Dermis microvascular lymphatic vessel endothelial cell (primary cell): ENCODE results near the gene COPG2. TPM values are rescaled to one million over a fixed set of nuclear protein-coding genes. Genes with fewer than 3 reads are reported as not detected.
"Not testable (repeated sequence)": the region's sequence is repeated elsewhere in the genome, so short reads cannot be mapped to it uniquely, and the experiment has no call there.

Experiments
- DNase-seq, 2 donors: peaks; one replicate each; pipeline versions ENCODE4 v3.0.0 to v3.0.0-alpha.2; 2010; ENCODE audit warnings: low read depth in 2 of 2
- total RNA-seq: library from RNA; depleted of rRNA; stranded (reverse); fragments of >200 nt; gene quantifications from 2 replicates; pipeline ENCODE4 v1.2.1, GENCODE V29; 2014

COPG2 gene, protein sequence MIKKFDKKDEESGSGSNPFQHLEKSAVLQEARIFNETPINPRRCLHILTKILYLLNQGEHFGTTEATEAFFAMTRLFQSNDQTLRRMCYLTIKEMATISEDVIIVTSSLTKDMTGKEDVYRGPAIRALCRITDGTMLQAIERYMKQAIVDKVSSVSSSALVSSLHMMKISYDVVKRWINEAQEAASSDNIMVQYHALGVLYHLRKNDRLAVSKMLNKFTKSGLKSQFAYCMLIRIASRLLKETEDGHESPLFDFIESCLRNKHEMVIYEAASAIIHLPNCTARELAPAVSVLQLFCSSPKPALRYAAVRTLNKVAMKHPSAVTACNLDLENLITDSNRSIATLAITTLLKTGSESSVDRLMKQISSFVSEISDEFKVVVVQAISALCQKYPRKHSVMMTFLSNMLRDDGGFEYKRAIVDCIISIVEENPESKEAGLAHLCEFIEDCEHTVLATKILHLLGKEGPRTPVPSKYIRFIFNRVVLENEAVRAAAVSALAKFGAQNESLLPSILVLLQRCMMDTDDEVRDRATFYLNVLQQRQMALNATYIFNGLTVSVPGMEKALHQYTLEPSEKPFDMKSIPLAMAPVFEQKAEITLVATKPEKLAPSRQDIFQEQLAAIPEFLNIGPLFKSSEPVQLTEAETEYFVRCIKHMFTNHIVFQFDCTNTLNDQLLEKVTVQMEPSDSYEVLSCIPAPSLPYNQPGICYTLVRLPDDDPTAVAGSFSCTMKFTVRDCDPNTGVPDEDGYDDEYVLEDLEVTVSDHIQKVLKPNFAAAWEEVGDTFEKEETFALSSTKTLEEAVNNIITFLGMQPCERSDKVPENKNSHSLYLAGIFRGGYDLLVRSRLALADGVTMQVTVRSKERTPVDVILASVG
- 17.8 and 18.1 TPM in 2 replicates for total RNA-seq

DNA sequence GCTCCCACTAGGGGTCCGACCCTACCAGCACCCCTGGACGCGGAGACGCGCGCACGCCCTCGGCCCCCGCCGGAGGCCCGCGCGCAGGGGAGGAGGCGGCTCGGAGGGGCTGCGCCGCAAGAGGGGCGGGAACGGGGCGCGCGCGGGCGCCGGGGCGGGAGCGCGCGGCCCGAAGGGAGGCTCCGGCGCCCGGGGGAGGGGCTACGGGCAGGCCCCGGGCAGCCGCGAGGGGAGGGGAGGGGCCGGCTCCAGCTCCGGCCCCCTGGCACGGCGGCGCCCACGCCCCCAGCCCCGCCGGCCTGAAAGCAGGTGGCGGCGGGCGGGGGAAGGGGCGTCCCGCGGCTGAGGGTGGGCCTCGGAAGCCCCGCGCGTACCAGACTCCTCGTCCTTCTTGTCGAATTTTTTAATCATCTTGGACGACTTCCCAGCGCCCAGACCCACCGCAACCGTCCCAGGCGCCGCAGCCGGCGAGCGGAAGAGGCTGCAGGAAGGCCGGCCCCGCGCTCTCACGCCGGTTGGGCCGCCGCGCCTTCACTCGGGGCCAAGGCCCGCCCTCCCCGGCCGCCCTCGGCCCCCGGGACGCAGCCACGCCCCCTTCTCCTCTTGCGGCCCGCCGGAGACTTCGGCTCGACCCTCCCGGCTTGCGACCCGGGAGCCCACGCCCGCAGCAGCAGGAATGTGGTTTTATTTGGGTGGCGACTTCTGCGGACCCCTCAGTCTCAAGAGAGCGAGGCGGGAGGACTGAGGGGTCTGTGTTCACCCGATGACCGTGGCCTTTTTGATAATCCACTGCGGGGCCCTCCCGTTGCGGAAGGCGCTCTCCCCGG is at the start of gene COPG2:
Gene COPG2 (minus strand): TSS at position 491 of the 827 bp plus-strand sequence. CDS start 80 bp downstream, at position 411.
- DNase-seq: peak; percentile 40 to 87

DNA sequence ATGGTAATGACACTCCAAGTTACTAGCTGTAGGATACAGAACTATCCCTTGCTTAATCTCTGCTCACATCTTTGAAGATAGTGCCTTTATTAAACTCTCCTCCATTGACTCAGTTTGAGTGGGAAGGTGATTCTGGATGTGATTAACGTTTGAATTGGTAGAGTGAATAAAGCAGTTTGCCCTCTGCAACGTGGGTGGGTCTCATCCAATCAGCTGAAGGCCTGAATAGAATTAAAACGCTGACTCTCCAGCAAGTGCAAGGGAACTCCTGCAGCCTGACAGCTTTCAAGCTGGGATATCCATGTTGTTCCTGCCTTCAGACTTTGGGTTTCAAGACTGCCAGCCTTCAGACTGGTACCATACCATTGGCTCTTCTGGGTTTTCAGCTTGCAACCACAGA is 43.9 kb upstream of the COPG2 start:
- no peak for DNase-seq

- DNase-seq: no peak
These were observed 40.2 kb upstream of the COPG2 start for GRCh38 chr7:130708766-130709165.

DNA sequence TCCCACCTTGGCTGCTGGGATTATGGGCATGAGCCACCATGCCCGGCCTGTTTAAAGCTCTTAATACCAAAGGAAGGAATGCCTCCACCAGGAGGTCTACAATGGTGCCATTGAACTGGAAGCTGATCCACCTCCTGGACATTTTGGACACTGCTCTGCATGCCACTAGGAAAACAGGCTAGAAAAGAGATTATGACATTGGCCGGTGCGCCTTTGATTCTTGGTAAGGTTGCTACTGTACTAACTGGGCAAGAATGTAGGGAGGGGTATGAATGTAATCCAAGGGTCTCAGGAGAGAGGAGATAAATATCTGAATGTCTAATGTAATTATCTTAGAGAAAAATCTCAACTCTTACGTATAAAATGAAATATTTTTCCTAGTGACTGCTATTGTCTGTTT is 39.5 kb upstream of the COPG2 start:
- no peak for DNase-seq

DNA sequence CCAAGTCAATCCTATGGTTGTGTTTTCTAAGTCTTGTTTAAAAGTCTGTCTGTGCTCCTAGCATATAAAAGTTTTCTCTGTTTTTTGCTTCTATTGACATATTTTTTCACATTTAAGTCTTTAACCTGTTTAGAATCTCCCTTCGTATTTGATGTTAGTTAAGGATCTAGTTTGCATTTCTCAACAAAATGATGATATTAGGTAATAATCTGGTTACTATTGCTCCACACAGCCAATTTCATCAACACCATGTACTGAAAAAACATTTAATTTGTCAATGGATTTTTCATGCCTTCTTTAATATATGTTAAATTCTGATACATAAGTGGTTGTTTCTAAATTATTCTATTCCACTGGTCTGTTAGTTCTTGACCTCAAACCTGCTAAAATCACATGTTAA is 35.3 kb upstream of the COPG2 start:
- DNase-seq: no peak

DNA sequence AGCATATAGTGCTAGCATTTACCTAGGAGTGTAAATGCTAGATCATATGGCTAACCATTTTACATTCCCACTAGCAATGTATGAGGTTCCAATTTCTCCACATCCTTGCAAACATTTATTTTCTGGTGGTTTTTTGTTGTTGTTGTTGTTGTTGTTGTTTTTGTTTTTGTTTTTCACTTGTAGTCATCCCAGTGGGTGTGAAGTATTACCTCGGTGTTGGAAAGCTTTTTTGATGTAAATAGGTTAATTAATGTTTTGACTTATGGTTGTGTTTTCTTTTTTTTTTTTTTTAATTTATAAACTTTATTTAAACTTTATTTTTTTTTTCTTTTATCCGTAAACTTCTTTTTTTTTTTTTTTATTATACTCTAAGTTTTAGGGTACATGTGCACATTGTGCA is 33.1 kb upstream of the COPG2 start:
- DNase-seq: no peak

DNA sequence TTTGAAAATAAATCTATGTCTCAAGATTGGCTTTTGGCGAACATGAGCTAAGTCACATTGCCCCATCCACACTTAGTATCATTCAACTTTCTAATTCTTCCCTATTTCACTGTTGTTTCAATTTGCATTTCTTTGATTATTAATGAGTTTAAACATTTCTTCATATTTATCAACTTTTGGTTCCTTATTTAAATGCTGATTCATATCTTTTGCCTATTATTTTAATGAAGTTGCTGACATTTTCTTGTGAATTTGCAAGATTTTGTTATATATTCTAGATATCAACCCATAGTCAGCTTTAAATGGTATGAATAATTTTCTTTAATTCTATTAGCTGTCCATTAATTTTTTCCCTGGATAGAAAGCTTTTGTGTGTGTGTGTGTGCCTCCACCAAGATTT is 32.2 kb upstream of the COPG2 start:
- no peak for DNase-seq

GRCh38 chr7:130699686-130700085 is 31.1 kb upstream of the COPG2 start:
- no peak for DNase-seq

DNA sequence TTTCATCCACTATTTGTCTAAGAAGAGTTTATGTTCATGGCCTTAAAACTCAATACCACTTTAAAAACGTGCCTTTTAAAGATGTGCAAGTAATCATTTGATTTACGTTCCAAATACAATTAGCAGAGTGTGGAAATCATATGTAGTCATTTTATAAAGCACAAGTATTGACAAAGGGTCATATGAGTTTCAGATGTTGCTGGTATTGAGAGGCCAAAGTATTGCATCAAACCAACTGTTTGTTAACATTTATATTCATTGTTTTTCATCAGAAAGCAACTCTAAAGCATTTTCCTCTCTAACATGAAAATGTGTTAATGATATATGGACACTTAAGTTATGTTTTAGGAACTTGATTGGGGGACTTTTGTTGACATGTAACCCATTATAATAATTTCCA is 29.3 kb upstream of the COPG2 start:
- no peak for DNase-seq

GRCh38 chr7:130695840-130696239 is 27.3 kb upstream of the COPG2 start:
- peak; percentile 27 to 61 for DNase-seq

DNA sequence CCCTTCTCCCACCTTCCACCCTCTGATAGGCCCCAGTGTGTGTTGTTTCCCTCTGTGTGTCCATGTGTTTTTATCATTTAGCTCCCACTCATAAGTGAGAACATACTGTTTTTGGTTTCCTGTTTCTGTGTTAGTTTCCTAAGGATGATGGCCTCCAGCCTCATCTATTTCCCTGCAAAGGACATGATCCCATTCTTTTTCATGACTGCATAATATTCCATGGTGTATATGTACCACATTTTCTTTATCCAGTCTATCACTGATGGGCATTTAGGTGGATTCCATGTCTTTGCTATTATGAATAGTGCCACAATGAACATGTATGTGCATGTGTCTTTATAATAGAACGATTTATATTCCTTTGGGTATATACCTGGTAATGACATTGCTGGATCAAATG is 23.8 kb upstream of the COPG2 start:
- not testable (repeated sequence) for DNase-seq

GRCh38 chr7:130689683-130690082 is 21.1 kb upstream of the COPG2 start:
- no peak for DNase-seq

- no peak for DNase-seq
These were observed 14.5 kb upstream of the COPG2 start for GRCh38 chr7:130683026-130683425.

DNA sequence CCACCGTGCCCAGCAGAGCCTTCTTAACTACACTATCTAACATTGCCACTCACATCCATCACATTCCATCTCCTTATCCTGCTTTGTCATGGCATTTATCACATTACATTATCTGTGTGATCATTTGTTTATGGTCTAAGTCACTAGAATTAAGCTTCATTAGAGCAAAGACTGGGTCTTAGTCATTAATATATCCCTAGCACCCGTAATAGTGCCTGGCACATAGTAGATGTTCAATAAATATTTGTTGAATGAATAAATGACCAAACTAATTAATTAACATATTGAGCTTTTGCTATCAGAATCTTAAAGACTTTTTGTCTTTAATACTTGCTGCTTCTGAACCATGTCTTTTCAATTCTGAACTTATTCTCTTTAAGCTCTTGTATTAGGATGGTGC is 5.9 kb upstream of the COPG2 start:
- no peak for DNase-seq

- no peak for DNase-seq
These were observed 4.5 kb upstream of the COPG2 start for GRCh38 chr7:130673066-130673465.

DNA sequence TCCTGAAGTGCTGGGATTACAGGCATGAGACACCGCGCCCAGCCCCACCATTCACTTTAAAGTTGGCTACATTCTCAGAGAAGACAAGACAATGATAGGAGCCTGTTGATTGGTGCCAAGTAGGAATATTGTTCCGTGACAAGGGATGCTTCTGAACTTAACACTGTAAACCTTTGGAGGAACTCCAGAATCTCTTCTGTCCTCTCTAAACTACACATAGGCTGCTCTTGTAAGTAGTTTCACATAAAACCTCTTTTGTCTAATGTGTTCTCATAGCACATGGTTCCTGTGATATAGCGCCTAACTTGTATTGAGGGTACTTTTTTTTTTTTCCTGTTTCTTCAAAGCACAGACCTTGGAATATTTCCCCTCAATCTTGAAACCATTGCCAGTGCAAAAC is 3.6 kb upstream of the COPG2 start:
- no peak for DNase-seq

DNA sequence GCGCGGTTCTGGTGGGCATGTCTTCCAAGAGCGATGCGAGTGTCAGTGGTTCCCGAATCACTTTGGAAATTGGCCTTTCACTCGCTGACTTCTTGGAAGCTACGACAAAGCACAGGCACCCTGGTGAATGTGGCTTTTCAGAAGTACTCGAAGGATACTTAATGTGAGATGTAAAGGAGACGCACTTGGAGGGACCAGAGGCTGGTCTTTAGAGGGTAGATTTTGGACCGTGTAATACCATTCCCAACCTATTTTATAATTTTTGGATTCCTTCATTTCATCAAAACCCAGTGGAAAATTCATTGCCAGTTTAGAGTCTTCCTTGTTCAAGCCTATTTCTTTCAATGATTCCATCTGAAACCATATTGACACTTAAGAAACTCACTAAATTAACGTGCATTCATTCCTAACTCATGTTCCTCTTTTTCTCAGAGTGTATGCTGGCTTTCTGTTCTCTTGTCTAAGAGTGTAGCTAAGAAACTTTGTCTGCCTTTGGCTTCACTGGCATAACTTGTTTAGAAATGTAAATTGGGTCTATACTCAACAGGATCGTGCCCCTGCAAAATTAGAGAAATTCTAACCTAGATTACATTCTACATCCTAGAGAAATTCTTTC is 645 bp upstream of the COPG2 start:
- DNase-seq: no peak

DNA sequence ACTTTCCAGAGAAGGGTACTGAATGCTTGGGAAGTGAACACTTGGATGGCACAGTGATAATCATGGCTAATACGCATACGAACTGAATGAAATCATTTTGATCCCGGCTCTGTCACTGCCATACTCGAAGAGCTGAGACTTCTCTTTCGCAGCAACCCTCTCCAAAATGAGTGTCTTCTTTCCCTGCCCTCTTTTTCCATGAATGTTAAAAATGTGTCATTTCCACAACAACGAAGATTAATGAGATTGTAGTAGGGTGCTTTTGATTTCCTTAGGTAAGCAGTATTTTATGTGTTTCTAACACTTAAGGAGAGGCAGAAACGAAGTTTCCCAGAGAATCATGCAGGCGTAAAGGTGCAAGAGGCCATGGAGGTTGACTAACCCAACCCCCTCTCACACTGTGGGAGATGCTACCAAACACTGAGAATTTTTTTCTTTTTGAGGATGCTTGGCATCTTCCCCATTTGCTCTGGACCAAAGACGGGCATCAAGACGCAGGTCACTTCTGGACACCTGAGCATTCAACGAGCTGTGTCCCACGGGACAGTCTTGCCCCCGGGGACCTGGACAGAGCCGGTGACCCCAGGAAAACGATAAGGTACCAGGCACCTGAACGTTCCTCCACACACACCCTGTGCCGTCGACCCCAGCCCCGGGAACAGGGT is 823 bp downstream of the COPG2 start:
- no peak for DNase-seq

DNA sequence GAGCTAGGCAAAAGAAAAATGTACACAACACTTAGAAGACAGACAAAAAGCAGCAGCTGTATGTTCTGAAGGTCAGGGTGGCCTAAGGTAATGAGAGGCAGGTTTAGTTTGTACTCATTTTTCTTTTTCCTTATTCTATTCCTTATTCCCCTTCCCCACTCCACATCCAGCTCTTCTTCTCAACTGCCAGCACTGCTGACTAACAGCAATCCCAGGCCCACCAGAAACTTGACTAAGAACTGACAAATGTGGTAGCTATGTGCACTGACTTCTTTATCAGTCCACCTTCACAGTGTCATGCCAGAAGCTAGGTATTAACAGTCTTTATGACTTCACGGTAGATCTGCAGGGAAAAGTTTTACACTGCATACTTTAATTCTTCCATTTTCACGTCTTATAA is 6.1 kb downstream of the COPG2 start:
- DNase-seq: no peak

GRCh38 chr7:130655286-130655685 is 13.3 kb downstream of the COPG2 start:
- DNase-seq: no peak

- no peak for DNase-seq
These were observed 13.7 kb downstream of the COPG2 start for GRCh38 chr7:130654850-130655249.
